Panc1 (cell line): ENCODE measurements around the gene KRT2. TPM values are rescaled to one million over a fixed set of nuclear protein-coding genes. Genes with fewer than 3 reads are reported as not detected.

Experiments used
- ATAC-seq: fragments of 200-7000 bp; cut with Tn5 transposase; 2 replicates; pipeline ENCODE4 v1.9.1; 2020; ENCODE audit warnings: mild to moderate bottlenecking, moderate library complexity
- BruUV-seq: library from RNA; stranded (reverse); fragments of 400-500 nt; replicated peaks from 2 replicates; lab custom pipeline; 2021; lab: Mats Ljungman, UMichigan
- CTCF ChIA-PET: fragments of 300-600 bp; sonication (Branson Sonifier 250); formaldehyde crosslinking; loops from one replicate; lab custom pipeline; 2022; ENCODE audit warnings: antibody characterized with exemption; lab: Charles Lee
- POLR2A ChIA-PET: fragments of 300-600 bp; sonication (Branson Sonifier 250); formaldehyde crosslinking; loops from one replicate; lab custom pipeline; 2022; ENCODE audit warnings: antibody characterized with exemption; lab: Charles Lee
- DNase-seq: peaks from one replicate; pipeline ENCODE4 v3.0.0-alpha.2; 2010; ENCODE audit warnings: low read depth, low spot score
- H3K27ac ChIP-seq: 2 replicates; pipeline ENCODE4 v1.5.1; 2011; ENCODE audit warnings: mild to moderate bottlenecking, low read length, inconsistent platforms
- H3K27me3 ChIP-seq: fragments of 200-500 bp; sonication (Bioruptor generic); 2 replicates; pipeline ENCODE4 v1.6.0; 2014; ENCODE audit warnings: low read length, inconsistent platforms; ENCODE audit not compliant: control insufficient read depth, insufficient read depth
- H3K36me3 ChIP-seq: fragments of 200-500 bp; sonication (Bioruptor generic); 2 replicates; pipeline ENCODE4 v1.5.1; 2014; ENCODE audit warnings: inconsistent platforms, mild to moderate bottlenecking, low read length, moderate library complexity; ENCODE audit not compliant: control insufficient read depth, insufficient read depth
- H3K4me1 ChIP-seq: 2 replicates; pipeline ENCODE4 v1.5.1; 2011; ENCODE audit warnings: inconsistent platforms, mild to moderate bottlenecking, low read length, moderate library complexity; ENCODE audit not compliant: control insufficient read depth, insufficient read depth
- H3K4me3 ChIP-seq, 2 experiments: 2 replicates each; pipeline ENCODE4 v1.5.1; 2011 to 2012; ENCODE audit warnings: low read depth in 2 of 2, low read length in 2 of 2, mild to moderate bottlenecking in 2 of 2, inconsistent platforms in 1 of 2, moderate library complexity in 1 of 2
- H3K9me3 ChIP-seq: fragments of 200-500 bp; sonication (Bioruptor generic); 2 replicates; pipeline ENCODE4 v1.5.1; 2014; ENCODE audit warnings: low read depth, mild to moderate bottlenecking, inconsistent platforms, low read length, moderate library complexity; ENCODE audit not compliant: control insufficient read depth, insufficient read depth
- CTCF ChIP-seq: fragments of 450-650 bp; IDR thresholded peaks from 2 replicates; pipeline ENCODE4 v1.5.1; 2017; ENCODE audit warnings: mild to moderate bottlenecking
- POLR2AphosphoS5 ChIP-seq: IDR thresholded peaks from 2 replicates; pipeline ENCODE4 v1.6.1; 2012; ENCODE audit warnings: mild to moderate bottlenecking, low read depth, low read length, moderate library complexity
- REST ChIP-seq, 2 experiments: IDR thresholded peaks; 2 replicates each; pipeline ENCODE4 v1.6.1; 2011 to 2012; ENCODE audit warnings: low read depth in 2 of 2, control low read depth in 1 of 2, low read length in 1 of 2, mild to moderate bottlenecking in 1 of 2, moderate library complexity in 1 of 2; ENCODE audit not compliant: insufficient read depth in 1 of 2
- SIN3A ChIP-seq: IDR thresholded peaks from 2 replicates; pipeline ENCODE4 v1.6.1; 2012; ENCODE audit warnings: low read depth, mild to moderate bottlenecking, low read length, moderate library complexity, borderline replicate concordance; ENCODE audit not compliant: insufficient read depth
- TCF7L2 ChIP-seq: IDR thresholded peaks from 2 replicates; pipeline ENCODE4 v1.6.1; 2011; ENCODE audit warnings: mild to moderate bottlenecking, low read depth, low read length, inconsistent platforms
- in situ Hi-C: cut with HindIII; loops from 2 replicates; pipeline ENCODE4 v1.10.0; 2016; ENCODE audit warnings: low sequenced_read_pairs, low pct_unique_long_range_greater_than_20kb
- intact Hi-C: fragments of 100-400 bp; cut with micrococcal nuclease; formaldehyde crosslinking; loops from one replicate; pipeline ENCODE4 v1.10.0; 2022; ENCODE audit not compliant: unreplicated experiment
- total RNA-seq: library from RNA; stranded (reverse); gene quantifications from one replicate; pipeline ENCODE4 v1.2.1, GENCODE V29; 2021; ENCODE audit not compliant: unreplicated experiment

KRT2 gene
- total RNA-seq, 1 experiment from 2014 or later = 0.33 TPM

- no peak overlapping the region for H3K27ac ChIP-seq
- TF ChIP-seq POLR2AphosphoS5 (no peak), CTCF (no peak), REST (IDR thresholded peaks at IDR 0.05; ENCODE audit: insufficient read depth in 1 of 2, low read depth in 2 of 2, low read length in 1 of 2) (no peak), TCF7L2 (no peak), SIN3A (no peak)
- ChIA-PET POLR2A (interaction anchor here (0.7 kb wide), 1 partner anchor 151 kb away, joined by 24 read pairs; no protein-coding TSS in a partner anchor), CTCF (interaction anchor here (0.7 kb wide), 1 partner anchor 28 kb away, joined by 11 read pairs; no protein-coding TSS in a partner anchor)
- H3K4me1 ChIP-seq = no peaks in the 10 kb centered on the region
- no peaks in the 10 kb centered on the region for H3K9me3 ChIP-seq
- H3K27me3 ChIP-seq = peaks cover 17% of the 10 kb centered on the region
- no peaks in the 10 kb centered on the region; the same call in 1 of the 2 replicates for H3K36me3 ChIP-seq
- intact Hi-C loops = no loop called here
- no peak for DNase-seq
- no peak for ATAC-seq
- in situ Hi-C loops = no loop called here
- no TSS peak for BruUV-seq
- H3K4me3 ChIP-seq = no peak overlapping the region
These were observed 15.3 kb downstream of the KRT2 start for GRCh38 chr12:52636592-52637258.

- no peak for TF ChIP-seq REST (IDR thresholded peaks at IDR 0.05; ENCODE audit: insufficient read depth in 1 of 2, low read depth in 2 of 2, low read length in 1 of 2)
- TF ChIP-seq TCF7L2 = no peak
- TF ChIP-seq SIN3A = no peak
- no peak for TF ChIP-seq POLR2AphosphoS5
- no peak for TF ChIP-seq CTCF
These were observed 15.8 kb downstream of the KRT2 start for GRCh38 chr12:52636189-52636588.

More at GRCh38 chr12:52636189-52636588, 15.8 kb downstream of the KRT2 start:
- H3K36me3 ChIP-seq = no peaks in the 10 kb centered on the region; the same call in 1 of the 2 replicates
- H3K27me3 ChIP-seq = peaks cover 12% of the 10 kb centered on the region
- POLR2A ChIA-PET = interaction anchor here (0.7 kb wide), 1 partner anchor 151 kb away, joined by 24 read pairs; no protein-coding TSS in a partner anchor
- no TSS peak for BruUV-seq
- H3K4me3 ChIP-seq = no peak overlapping the region
- H3K4me1 ChIP-seq = no peaks in the 10 kb centered on the region
- DNase-seq = no peak
- CTCF ChIA-PET = interaction anchor here (0.7 kb wide), 1 partner anchor 28 kb away, joined by 11 read pairs; no protein-coding TSS in a partner anchor
- intact Hi-C loops = no loop called here
- in situ Hi-C loops = no loop called here
- H3K27ac ChIP-seq = no peak overlapping the region
- no peaks in the 10 kb centered on the region for H3K9me3 ChIP-seq
- ATAC-seq = no peak
